Sciatic nerve (tissue), 2 donors: ENCODE results near the gene SLC2A13. TPM values are rescaled to one million over a fixed set of nuclear protein-coding genes. Genes with fewer than 3 reads are reported as not detected.
"Not testable (repeated sequence)": the region's sequence is repeated elsewhere in the genome, so short reads cannot be mapped to it uniquely, and the experiment has no call there.

ENCODE experiments used
- ATAC-seq: fragments of 200-7000 bp; cut with Tn5 transposase; one replicate; pipeline ENCODE4 v1.9.1; 2020; ENCODE audit warnings: mild to moderate bottlenecking, moderate library complexity
- DNase-seq: peaks from one replicate; pipeline ENCODE4 v3.0.0-alpha.2; 2020; ENCODE audit warnings: low spot score
- intact Hi-C: fragments of 100-400 bp; cut with DNase I; formaldehyde crosslinking; loops from one replicate; pipeline ENCODE4 v1.14.2; 2022
- total RNA-seq: library from RNA; stranded (reverse); fragmentation: NEBNext Ultra II Directional; extraction: Animal tissue kit (Norgen Biotek cat#: 25700); gene quantifications from one replicate; pipeline ENCODE4 v1.2.1, GENCODE V29; 2021
- donor health status: DM: no; HTN: no; CAD: no.
- donor health status: DM: no; HTN: no; CAD: no.

SLC2A13 gene
- total RNA-seq, 1 donor from 2014 or later = 12.7 TPM

GRCh38 chr12:39966256-39966655 is 139.6 kb downstream of the SLC2A13 start:
- DNase-seq (no peak), ATAC-seq (no peak)
- intact Hi-C loops = no loop called here

GRCh38 chr12:39959467-39959866 is 146.4 kb downstream of the SLC2A13 start:
- intact Hi-C loops = no loop called here
- no peak for ATAC-seq
- DNase-seq = no peak

- ATAC-seq (no peak), DNase-seq (no peak)
- intact Hi-C loops = no loop called here
These were observed 146.8 kb downstream of the SLC2A13 start for GRCh38 chr12:39959031-39959430.

- DNase-seq = no peak
- no peak for ATAC-seq
- intact Hi-C loops = no loop called here
These were observed 147.5 kb downstream of the SLC2A13 start for GRCh38 chr12:39958377-39958776.

- DNase-seq (no peak), ATAC-seq (no peak)
- intact Hi-C loops = no loop called here
These were observed 149.2 kb downstream of the SLC2A13 start for GRCh38 chr12:39956725-39957124.

GRCh38 chr12:39946361-39947280 is 159.3 kb downstream of the SLC2A13 start:
- intact Hi-C loops = no loop called here
- ATAC-seq (no peak), DNase-seq (no peak)

- DNase-seq = no peak
- no peak for ATAC-seq
- intact Hi-C loops = no loop called here
These were observed 168.8 kb downstream of the SLC2A13 start for GRCh38 chr12:39937119-39937518.

- ATAC-seq (no peak), DNase-seq (no peak)
- intact Hi-C loops = no loop called here
These were observed 170.0 kb downstream of the SLC2A13 start for GRCh38 chr12:39935839-39936238.

GRCh38 chr12:39935275-39935674 is 170.6 kb downstream of the SLC2A13 start:
- DNase-seq (no peak), ATAC-seq (no peak)
- intact Hi-C loops = no loop called here

- no peak for DNase-seq
- ATAC-seq = peak; percentile 86
- intact Hi-C loops = no loop called here
These were observed 174.0 kb downstream of the SLC2A13 start for GRCh38 chr12:39931857-39932256.

GRCh38 chr12:39931231-39931630 is 174.7 kb downstream of the SLC2A13 start:
- no peak for ATAC-seq
- DNase-seq = no peak
- intact Hi-C loops = no loop called here

GRCh38 chr12:39930101-39930500 is 175.8 kb downstream of the SLC2A13 start:
- intact Hi-C loops = no loop called here
- no peak for DNase-seq
- no peak for ATAC-seq

- ATAC-seq = no peak
- no peak for DNase-seq
- intact Hi-C loops = no loop called here
These were observed 177.5 kb downstream of the SLC2A13 start for GRCh38 chr12:39928181-39928899.

GRCh38 chr12:39923364-39923763 is 182.5 kb downstream of the SLC2A13 start:
- DNase-seq (no peak), ATAC-seq (no peak)
- intact Hi-C loops = no loop called here

- intact Hi-C loops, ATAC-seq, DNase-seq: not testable (repeated sequence)
These were observed 183.3 kb downstream of the SLC2A13 start for GRCh38 chr12:39922598-39922997.

- no peak for ATAC-seq
- intact Hi-C loops = no loop called here
- DNase-seq = no peak
These were observed 185.2 kb downstream of the SLC2A13 start for GRCh38 chr12:39920647-39921046.

- no peak for ATAC-seq
- intact Hi-C loops = no loop called here
- DNase-seq = no peak
These were observed 185.7 kb downstream of the SLC2A13 start for GRCh38 chr12:39920222-39920621.

- ATAC-seq (no peak), DNase-seq (no peak)
- intact Hi-C loops = no loop called here
These were observed 186.1 kb downstream of the SLC2A13 start for GRCh38 chr12:39919790-39920189.

GRCh38 chr12:39915249-39915648 is 190.6 kb downstream of the SLC2A13 start:
- intact Hi-C loops = no loop called here
- ATAC-seq (no peak), DNase-seq (no peak)
